HG03280 (cell line): Measurements from ENCODE around the gene NXF3.
"Not testable (repeated sequence)": the region's sequence is repeated elsewhere in the genome, so short reads cannot be mapped to it uniquely, and the experiment has no call there.

Experiments
- ATAC-seq: cut with Tn5 transposase; IDR thresholded peaks from one replicate; pipeline ENCODE4 v1.9.1; 2021; ENCODE audit warnings: mild to moderate bottlenecking, moderate library complexity; ENCODE audit not compliant: unreplicated experiment

NXF3 gene

DNA sequence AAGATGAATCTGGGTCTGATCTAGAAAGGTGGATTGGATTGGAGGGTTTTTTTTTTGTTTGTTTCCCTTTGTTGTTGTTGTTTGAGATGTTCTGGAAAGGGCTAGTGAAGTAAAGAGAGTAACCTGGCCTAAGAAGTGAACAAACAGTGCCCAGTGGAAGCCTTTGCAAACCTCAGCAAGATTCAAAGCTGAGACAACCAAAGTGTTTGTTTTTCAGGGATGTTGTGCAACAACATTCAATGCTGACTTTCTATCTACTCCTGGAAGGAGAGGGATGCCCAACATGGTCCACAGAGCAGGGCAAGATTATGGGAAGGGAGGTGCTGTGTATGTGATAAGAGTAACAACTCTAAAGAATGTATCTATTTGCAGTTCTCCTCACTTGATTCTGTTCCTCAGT lies 40.3 kb downstream of the NXF3 start:
- no peak for ATAC-seq

DNA sequence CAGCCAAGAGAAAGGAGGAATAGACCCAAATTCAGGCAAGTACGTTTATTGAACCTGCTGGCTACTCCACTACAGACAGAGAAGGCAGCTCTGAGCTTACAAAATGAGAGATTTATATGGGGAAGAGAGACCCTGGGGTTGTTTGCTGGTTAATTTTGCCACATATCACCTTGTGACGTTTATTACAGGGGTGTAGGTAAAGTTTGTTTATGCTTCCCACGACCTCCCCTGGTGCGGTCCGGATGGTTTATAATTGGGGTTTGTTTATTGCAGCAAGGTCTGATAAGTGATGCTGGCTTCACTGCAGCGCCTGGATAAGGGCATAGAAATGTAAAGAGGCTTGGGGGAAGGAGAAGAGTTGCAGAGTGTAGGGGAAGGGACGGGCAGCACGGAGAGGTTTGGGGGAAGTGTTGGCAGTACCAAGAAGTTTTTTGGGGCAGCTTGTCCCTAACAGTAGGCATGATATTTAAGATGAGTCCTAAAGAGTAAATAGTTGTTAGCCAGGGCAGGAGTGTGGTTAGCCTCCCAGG lies 41.6 kb downstream of the NXF3 start:
- ATAC-seq, result no peak

GRCh38 chrX:103033371-103033770 lies 59.6 kb downstream of the NXF3 start:
- ATAC-seq, result not testable (repeated sequence)
